Transverse colon (tissue), 4 donors: ENCODE measurements around the gene MBNL2. TPM values are rescaled to one million over a fixed set of nuclear protein-coding genes. Genes with fewer than 3 reads are reported as not detected.

Source experiments
- DNase-seq: peaks from one replicate; pipeline ENCODE4 v3.0.0-alpha.2; 2019
- H3K27ac ChIP-seq, 4 donors: fragments of 200-600 bp; sonication (generic); 2 replicates each; pipeline ENCODE4 v1.5.1; 2016 to 2018; ENCODE audit warnings: inconsistent platforms in 4 of 4
- H3K27me3 ChIP-seq: fragments of 200-600 bp; sonication (generic); 2 replicates; pipeline ENCODE4 v1.5.1; 2017; ENCODE audit warnings: inconsistent platforms
- H3K36me3 ChIP-seq, 4 donors: fragments of 200-600 bp; sonication (generic); 2 replicates each; pipeline ENCODE4 v1.5.1; 2017 to 2019; ENCODE audit warnings: inconsistent platforms in 4 of 4
- H3K4me1 ChIP-seq, 4 donors: fragments of 200-600 bp; sonication (generic); 2 replicates each; pipeline ENCODE4 v1.5.1; 2017 to 2020; ENCODE audit warnings: inconsistent platforms in 4 of 4
- H3K4me3 ChIP-seq, 4 donors: fragments of 200-600 bp; sonication (generic); 1 replicate in 1 of 4; 2 replicates in 3 of 4; pipeline versions ENCODE4 v1.5.1 to v1.6.1; 2017 to 2019; ENCODE audit warnings: inconsistent platforms in 4 of 4
- H3K9me3 ChIP-seq, 2 donors: fragments of 200-600 bp; sonication (generic); 2 replicates each; pipeline ENCODE4 v1.5.1; 2017 to 2019; ENCODE audit warnings: inconsistent platforms in 2 of 2
- EP300 ChIP-seq: sonication (generic); formaldehyde crosslinking; IDR thresholded peaks from one replicate; pipeline ENCODE4 v1.6.1; 2017; ENCODE audit warnings: antibody characterized with exemption, low read depth
- POLR2A ChIP-seq: fragments of 450-650 bp; IDR thresholded peaks from one replicate; pipeline ENCODE4 v1.6.1; 2016; ENCODE audit warnings: antibody characterized with exemption, mild to moderate bottlenecking, moderate library complexity
- POLR2AphosphoS5 ChIP-seq, 3 donors: sonication (generic); formaldehyde crosslinking; IDR thresholded peaks; one replicate each; pipeline ENCODE4 v1.6.1; 2016; ENCODE audit warnings: antibody characterized with exemption in 3 of 3
- WGBS, 2 donors: methylation state at CpG; one replicate each; pipeline ENCODE4 v1.1.5; 2018; ENCODE audit warnings: low coverage in 1 of 2; 5-methylcytosine and 5-hydroxymethylcytosine counted together
- in situ Hi-C, 4 donors: fragments of 200-750 bp; cut with MboI; loops; one replicate each; pipeline versions ENCODE4 v1.15.0 to v1.15.1; 2017; ENCODE audit warnings: low sequenced_read_pairs in 3 of 4, low pct_ligation_motif_present in 1 of 4, low pct_unique_long_range_greater_than_20kb in 1 of 4
- intact Hi-C: fragments of 100-400 bp; cut with DNase I; formaldehyde crosslinking; loops from one replicate; pipeline ENCODE4 v1.15.1; 2023; ENCODE audit warnings: low total_unique reads
- total RNA-seq, 4 donors: library from RNA; depleted of rRNA; stranded (reverse); fragments of >200 nt; gene quantifications; one replicate each; pipeline ENCODE4 v1.1.0, GENCODE V29; 2016
- TF ChIP-seq, protein P1 (sequence below), 5 experiments: fragments of 200-600 bp in 3 of 5; fragments of 450-650 bp in 2 of 5; sonication (generic) in 3 of 5; IDR thresholded peaks; 1 replicate in 2 of 5; 2 replicates in 3 of 5; pipeline ENCODE4 v1.5.1; 2016 to 2017; ENCODE audit warnings: antibody characterized with exemption in 5 of 5, inconsistent platforms in 3 of 5, mild to moderate bottlenecking in 2 of 5, moderate library complexity in 1 of 5

The MBNL2 gene
- total RNA-seq, 4 donors from 2014 or later: 26.9 to 53.7 (median 46.1) TPM

DNA sequence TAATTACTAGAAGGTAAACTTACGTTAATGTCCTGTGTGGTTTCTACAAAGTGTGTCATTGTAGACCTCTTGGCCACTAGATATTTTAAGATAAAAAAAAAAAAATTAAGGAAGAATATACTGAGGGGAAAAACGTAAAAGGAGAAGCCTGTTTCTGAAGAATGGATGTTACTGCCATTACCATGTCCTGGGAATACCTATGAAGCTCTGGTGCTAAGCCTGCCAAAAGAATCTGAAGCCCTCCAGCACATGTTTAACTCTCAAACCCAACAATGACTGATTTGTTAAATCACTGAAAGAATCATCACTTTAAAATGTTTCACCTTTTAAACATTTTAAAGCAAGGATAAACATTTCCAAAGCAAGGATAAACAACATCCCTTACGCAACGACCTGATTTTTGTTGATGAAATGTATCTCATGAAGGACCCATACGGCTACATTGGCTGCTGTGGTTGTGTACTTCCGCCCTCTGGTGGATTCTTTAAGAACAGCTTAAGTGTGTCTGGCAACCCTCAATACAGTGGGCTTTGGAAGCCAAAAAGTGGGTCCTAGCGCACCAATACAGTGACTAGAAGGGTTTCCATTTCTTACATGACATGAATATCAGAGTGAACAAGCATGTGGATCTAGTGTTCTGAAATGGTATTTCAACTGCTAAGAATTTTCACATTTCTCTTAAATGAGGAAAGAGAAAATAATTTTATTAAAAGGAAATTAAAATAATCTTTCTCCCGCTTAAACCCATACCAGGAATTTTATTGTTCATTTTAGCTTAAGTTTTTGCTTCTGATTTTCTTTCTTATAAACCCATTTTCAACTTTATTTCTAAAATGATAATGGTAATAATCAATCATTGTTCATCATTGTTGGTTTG, 137.3 kb downstream of the MBNL2 start:
- intact Hi-C loops: loop anchor here (5.0 to 10.0 kb wide), 2 partner anchors 252 to 335 kb away; no protein-coding TSS in a partner anchor
- peaks cover 0 to 8% (median 2%) of the 10 kb centered on the region in 4 donors for H3K4me1 ChIP-seq
- TF ChIP-seq POLR2AphosphoS5 (IDR thresholded peaks at IDR 0.05) (peak; percentile 17 to 51 (median 39)), EP300 (no peak), POLR2A (no peak)
- TF ChIP-seq, protein P1, sequence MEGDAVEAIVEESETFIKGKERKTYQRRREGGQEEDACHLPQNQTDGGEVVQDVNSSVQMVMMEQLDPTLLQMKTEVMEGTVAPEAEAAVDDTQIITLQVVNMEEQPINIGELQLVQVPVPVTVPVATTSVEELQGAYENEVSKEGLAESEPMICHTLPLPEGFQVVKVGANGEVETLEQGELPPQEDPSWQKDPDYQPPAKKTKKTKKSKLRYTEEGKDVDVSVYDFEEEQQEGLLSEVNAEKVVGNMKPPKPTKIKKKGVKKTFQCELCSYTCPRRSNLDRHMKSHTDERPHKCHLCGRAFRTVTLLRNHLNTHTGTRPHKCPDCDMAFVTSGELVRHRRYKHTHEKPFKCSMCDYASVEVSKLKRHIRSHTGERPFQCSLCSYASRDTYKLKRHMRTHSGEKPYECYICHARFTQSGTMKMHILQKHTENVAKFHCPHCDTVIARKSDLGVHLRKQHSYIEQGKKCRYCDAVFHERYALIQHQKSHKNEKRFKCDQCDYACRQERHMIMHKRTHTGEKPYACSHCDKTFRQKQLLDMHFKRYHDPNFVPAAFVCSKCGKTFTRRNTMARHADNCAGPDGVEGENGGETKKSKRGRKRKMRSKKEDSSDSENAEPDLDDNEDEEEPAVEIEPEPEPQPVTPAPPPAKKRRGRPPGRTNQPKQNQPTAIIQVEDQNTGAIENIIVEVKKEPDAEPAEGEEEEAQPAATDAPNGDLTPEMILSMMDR (IDR thresholded peaks at IDR 0.05): peak; percentile 79 to 87 (median 85)
- peak; percentile 37 for DNase-seq
- H3K27me3 ChIP-seq: no peaks in the 10 kb centered on the region
- H3K9me3 ChIP-seq: no peaks in the 10 kb centered on the region
- in situ Hi-C loops: loop anchor here in 1 of 4 donors (10.0 kb wide), 1 partner anchor 245 kb away; no protein-coding TSS in a partner anchor
- peak overlapping the region in 2 of 4 donors; percentile 23 to 24 for H3K27ac ChIP-seq
- peaks cover 0 to 11% (median 0%) of the 10 kb centered on the region in 4 donors for H3K36me3 ChIP-seq
- H3K4me3 ChIP-seq: no peak overlapping the region
- WGBS, 2 donors: 38 to 39% methylated on average over 8 of the region's 8 CpGs

DNA sequence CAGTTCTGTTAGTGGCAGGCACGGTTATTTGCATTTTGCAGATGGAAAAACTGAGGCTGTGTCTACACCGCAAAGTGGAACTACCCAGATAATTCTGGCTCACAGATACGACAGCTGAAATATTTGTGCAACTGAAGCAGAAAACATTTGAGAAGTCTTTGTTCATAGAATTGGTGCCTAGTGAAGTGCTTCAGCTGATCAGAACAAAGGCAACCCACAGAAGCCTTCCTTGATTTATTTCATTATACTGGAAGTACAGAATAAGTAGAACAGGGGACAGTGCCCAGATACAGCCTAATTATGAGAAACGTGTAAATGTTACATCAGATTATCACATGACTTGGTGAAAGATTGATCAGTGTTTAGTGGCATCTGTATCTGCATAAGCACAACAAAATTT, 138.5 kb downstream of the MBNL2 start:
- in situ Hi-C loops (no loop called here), intact Hi-C loops (loop anchor here (5.0 to 10.0 kb wide), 2 partner anchors 253 to 336 kb away; no protein-coding TSS in a partner anchor)
- Histone ChIP-seq H3K27me3 (no peaks in the 10 kb centered on the region), H3K4me3 (no peak overlapping the region), H3K27ac (no peak overlapping the region), H3K4me1 (peaks cover 0 to 8% (median 2%) of the 10 kb centered on the region in 4 donors), H3K36me3 (peaks cover 0 to 9% (median 0%) of the 10 kb centered on the region in 4 donors), H3K9me3 (no peaks in the 10 kb centered on the region)
- 66 to 75% methylated on average over 4 of the region's 4 CpGs for WGBS, 2 donors
- no peak for DNase-seq
- TF ChIP-seq POLR2AphosphoS5 (IDR thresholded peaks at IDR 0.05) (no peak), EP300 (no peak), POLR2A (no peak)
- TF ChIP-seq, protein P1 (IDR thresholded peaks at IDR 0.05): no peak

DNA sequence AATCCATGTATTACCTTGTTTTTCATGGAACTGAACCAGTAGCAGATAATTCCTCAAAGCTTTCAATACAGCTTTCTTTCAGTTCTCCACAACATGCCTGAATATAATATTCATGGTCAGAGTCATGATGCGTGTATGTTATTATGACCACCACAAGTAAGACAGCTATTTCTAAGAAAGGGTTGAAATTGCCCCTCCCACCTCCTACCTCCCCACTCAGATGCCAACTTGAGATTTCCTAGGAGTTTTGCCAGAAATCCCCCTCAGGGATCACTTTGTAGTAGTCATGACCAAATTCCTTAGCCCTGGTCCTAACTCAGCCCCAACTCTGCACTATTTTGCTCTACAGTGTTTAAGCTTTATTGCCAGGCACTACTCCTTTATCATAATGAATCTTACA, 141.9 kb downstream of the MBNL2 start:
- no peaks in the 10 kb centered on the region for H3K27me3 ChIP-seq
- intact Hi-C loops: loop anchor here (5.0 to 10.0 kb wide), 2 partner anchors 257 to 339 kb away; no protein-coding TSS in a partner anchor
- in situ Hi-C loops: no loop called here
- no peak overlapping the region for H3K4me3 ChIP-seq
- no peak for DNase-seq
- peaks cover 0 to 9% (median 0%) of the 10 kb centered on the region in 4 donors for H3K36me3 ChIP-seq
- no peak overlapping the region for H3K27ac ChIP-seq
- peaks cover 0 to 15% (median 4%) of the 10 kb centered on the region in 4 donors for H3K4me1 ChIP-seq
- TF ChIP-seq, protein P1 (IDR thresholded peaks at IDR 0.05): no peak
- TF ChIP-seq POLR2A: no peak
- no peak for TF ChIP-seq EP300
- no peak for TF ChIP-seq POLR2AphosphoS5 (IDR thresholded peaks at IDR 0.05)
- 96 to 100% methylated on average over 1 of the region's 1 CpG for WGBS, 2 donors
- no peaks in the 10 kb centered on the region for H3K9me3 ChIP-seq

DNA sequence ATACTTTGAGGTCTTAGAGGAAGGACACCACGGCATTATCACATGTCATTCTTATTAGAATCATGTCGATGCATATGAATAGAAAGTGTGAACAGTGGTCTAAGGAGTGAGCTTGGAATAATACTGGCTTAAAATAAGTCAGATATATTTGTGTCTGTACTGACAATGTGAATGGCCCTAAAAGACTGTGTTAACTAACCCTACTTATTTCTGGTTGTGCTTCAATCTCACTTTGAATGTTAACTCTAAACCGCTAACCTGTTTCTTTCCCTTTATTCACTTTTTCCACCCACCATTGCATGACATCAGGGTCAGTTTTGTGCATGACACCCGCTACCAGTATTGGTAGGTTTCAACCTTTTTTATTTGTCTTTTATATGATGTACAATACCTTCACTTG, 142.7 kb downstream of the MBNL2 start:
- DNase-seq: no peak
- in situ Hi-C loops: no loop called here
- intact Hi-C loops: loop anchor here (5.0 to 10.0 kb wide), 2 partner anchors 258 to 340 kb away; no protein-coding TSS in a partner anchor
- H3K36me3 ChIP-seq: peaks cover 0 to 9% (median 0%) of the 10 kb centered on the region in 4 donors
- no peaks in the 10 kb centered on the region for H3K27me3 ChIP-seq
- TF ChIP-seq POLR2AphosphoS5 (IDR thresholded peaks at IDR 0.05): no peak
- H3K27ac ChIP-seq: no peak overlapping the region
- no peaks in the 10 kb centered on the region for H3K9me3 ChIP-seq
- H3K4me1 ChIP-seq: peaks cover 0 to 10% (median 4%) of the 10 kb centered on the region in 4 donors
- no peak overlapping the region for H3K4me3 ChIP-seq
- 85 to 90% methylated on average over 4 of the region's 4 CpGs for WGBS, 2 donors
